HG02642 (cell line): ENCODE data around the gene STXBP5L.
"Not testable (repeated sequence)": the region's sequence is repeated elsewhere in the genome, so short reads cannot be mapped to it uniquely, and the experiment has no call there.

Source experiments
- ATAC-seq: cut with Tn5 transposase; IDR thresholded peaks from one replicate; pipeline ENCODE4 v1.9.1; 2021; ENCODE audit warnings: mild to moderate bottlenecking; ENCODE audit not compliant: unreplicated experiment, poor library complexity

STXBP5L gene

DNA sequence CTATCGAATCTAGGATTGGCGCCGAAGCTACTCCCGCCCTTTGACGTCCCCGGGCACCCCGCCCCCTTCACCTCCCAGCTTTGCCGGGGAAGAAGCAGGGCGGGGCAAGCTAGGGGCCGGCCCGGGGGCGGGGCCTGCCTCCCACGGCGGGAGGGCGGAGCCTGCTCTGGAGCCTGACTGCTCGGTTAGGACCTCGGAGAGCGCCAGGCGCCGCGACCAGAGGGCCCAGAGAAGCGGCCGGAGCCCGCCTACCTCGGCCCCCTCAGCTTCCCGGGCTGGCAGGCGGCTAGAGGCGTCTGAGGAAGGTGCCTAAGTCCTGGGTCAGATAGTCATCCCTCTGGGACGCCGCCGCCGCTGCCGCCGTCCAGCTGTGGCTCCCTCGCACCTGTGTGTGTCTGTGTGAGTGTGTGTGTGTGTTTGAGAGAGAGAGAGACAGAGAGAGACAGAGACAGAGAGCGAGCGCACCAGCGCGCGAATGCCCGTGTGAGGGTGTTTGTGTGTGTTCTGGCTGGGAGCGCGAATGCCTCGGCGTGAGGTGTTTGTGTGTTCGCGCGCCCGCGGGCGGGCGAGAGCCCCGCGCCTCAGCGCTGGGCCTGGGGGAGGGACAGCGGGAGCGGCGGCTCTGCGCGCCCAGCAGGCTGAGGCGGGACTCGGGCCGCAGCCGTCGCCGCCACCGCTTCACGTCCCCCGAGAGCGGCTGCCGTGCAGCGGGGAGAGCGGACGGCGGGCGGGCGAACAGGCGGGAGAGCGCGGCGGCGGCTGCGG, at the start of gene STXBP5L:
Gene STXBP5L, plus strand, starts transcription at position 176 of the 765 bp plus-strand sequence. CDS start 1,374 bp downstream, outside the sequence.
- peak; percentile 98 for ATAC-seq

GRCh38 chr3:120858521-120858920, 49.5 kb upstream of the STXBP5L start:
- ATAC-seq = no peak

GRCh38 chr3:120864541-120864940, 43.5 kb upstream of the STXBP5L start:
- no peak for ATAC-seq

GRCh38 chr3:120875507-120875906, 32.5 kb upstream of the STXBP5L start:
- ATAC-seq = no peak

GRCh38 chr3:120875989-120876388, 32.0 kb upstream of the STXBP5L start:
- no peak for ATAC-seq

DNA sequence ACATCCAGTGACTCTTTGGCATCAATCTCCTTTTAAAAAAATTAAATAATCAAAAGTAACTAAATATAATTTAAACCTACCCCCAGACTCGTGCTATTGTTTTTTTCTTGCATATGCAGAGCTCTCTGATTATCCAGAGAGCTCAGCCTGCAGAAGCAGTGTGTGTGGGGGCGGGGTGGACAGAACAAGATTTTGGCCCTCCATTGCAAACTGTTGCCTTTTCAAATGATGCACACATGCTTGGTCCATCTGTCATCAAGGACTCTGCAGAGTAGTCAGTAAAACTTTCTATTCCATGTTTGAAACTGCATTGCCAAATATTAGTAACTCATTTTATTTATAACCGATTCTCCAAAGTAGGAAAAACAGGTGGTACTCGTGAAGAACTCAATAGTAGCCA, 28.6 kb upstream of the STXBP5L start:
- no peak for ATAC-seq

DNA sequence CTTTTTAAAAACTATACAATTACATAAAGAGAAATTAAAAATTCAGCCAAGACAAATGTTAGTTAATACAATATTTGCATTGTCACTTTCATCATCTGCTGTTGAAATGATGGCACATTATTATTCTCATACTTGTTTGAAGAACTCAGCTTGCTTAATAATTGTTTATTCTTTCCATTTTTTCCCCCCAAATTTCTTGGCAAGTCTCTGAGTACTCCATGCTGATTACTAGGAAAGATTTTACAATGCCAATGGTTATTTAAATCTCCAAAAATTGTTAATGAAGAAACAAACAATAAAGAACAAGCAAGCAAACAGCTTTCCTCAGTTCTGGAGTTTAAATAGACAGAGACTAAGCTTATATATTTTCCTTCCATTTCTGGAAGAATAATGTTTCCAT, 15.1 kb upstream of the STXBP5L start:
- no peak for ATAC-seq

DNA sequence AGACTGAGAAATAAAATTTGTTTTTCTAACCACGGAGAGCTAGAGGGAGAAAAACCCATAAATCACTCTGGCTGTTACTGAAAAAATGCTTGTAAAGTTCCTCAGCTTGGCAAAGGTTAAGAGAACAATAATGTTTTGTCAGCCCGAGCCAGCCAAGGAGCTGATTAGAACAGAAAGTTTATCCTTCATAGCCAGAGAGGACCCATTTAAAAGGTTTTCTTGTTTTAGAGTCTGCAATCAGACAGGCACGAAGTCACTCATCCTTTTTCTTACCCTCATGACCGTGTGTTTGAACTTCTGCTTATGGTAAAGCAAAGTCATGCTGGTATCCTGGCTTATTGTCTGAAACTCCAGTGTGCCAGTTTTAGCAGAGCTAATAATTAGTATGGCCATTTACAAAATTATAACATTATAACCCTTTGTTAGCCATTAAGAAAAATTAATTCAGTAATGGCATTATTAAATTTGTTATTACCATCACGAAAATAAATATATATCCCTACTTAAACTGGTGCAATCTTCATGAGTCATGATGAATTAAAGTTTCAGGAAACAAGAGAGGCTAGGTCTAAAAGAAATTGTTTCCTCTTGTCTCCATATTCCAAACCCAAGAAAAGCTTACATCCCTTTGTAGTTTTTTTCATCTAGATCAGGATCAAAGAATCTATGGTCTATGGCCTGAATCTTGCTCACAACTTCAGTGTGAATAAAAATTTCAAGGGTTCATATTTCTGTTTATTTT, 13.5 kb upstream of the STXBP5L start:
- ATAC-seq = no peak

DNA sequence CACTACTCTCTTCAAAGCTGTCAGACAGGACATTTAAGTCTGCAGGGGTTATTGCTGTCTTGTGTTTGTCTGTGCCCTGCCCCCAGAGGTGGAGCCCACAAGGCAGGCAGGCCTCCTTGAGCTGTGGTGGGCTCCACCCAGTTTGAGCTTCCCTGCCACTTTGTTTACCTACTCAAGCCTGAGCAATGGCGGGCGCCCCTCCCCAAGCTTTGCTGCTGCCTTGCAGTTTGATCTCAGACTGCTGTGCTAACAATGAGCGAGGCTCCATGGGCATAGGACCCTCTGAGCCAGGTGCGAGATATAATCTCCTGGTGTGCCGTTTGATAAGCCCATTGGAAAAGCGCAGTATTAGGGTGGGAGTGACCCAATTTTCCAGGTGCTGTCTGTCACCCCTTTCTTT, 6.3 kb upstream of the STXBP5L start:
- not testable (repeated sequence) for ATAC-seq

DNA sequence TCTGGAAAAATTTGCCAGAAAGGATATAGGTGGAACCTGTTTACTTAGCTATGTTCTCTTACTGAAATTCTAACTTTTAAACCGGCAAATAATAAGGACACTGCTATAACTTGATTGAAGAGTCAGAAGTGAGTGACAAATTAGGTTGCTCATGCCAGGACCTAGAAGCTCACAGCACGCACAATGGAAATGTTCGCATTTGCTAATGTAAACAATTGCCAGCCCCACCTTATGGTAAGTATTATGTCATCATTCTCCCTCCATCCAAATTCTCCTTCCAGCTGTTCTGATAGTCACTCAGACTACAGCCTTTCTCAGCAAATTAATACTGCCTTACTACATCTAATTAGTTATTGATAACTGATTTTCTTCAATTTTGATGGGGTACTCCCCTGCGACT, 4.8 kb upstream of the STXBP5L start:
- ATAC-seq = no peak

DNA sequence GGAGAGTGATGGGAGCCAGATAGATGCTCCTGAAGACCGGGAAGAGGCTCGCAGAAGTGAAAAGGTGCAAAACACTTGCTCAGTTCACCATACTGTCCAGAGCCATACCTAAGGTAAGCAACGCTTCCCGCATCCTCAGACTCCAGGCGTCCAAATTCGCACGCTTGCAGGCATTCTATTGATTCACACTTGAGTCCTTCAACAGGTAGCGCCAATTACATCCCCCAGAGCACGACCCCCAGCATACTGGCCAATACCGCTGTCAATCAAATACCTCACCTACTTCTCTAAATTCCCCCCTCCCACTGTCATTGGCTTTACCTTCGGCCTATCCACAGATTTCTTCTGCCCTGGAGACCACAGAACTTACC, 361 bp upstream of the STXBP5L start:
- ATAC-seq = no peak

DNA sequence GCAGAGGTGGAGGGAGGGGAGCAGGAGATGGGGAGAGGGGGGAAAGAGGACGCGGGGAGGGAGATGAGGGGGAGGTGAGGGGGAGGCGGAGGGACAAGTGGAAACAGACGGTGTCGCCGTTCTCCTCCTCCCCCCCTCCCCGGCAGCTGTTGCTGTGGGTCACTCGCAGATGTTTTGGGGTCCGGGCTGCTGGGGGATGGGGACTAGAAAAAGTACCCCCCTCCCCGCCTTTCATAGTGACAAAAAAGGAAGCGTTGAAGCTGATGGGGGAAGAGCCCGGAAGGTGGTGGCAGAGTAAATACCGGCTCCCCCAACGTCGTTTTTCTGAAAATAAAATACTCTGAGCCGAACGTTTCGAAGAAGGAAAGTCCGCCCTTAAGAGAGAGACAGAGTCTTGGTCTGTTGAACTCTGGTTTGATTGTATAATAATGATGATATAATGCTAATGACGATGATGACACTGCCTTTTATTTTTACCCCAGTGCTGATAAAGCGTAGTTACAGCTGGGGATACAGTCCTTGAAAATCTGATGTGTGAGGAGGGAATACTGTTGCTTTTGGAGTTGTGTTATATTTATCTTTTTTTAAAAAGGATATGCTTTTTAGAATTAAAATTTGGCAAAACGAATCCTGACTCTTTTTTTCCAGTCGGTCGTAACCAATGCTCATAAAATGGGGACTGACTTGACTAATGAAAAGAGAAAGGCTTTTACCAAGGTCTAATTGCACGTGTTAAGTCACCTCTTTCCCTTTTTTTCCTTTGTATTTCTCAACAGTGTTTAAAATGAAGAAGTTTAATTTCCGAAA, 993 bp downstream of the STXBP5L start:
- no peak for ATAC-seq

DNA sequence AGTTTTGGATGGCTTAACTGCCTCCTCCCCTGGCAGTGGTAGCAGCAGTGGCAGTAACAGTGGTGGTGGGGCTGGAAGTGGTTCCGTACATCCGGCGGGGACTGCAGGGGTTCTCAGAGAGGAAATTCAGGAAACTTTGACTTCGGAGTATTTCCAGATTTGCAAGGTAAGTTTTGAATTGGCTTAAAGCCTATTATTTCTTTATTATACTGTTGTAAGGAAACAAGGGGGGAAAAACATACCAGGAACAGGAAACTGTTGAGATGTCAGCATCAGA, 1.5 kb downstream of the STXBP5L start:
- no peak for ATAC-seq

GRCh38 chr3:120926146-120926545, 18.1 kb downstream of the STXBP5L start:
- no peak for ATAC-seq

- ATAC-seq = no peak
Measured at GRCh38 chr3:120928991-120929390, 21.0 kb downstream of the STXBP5L start.

DNA sequence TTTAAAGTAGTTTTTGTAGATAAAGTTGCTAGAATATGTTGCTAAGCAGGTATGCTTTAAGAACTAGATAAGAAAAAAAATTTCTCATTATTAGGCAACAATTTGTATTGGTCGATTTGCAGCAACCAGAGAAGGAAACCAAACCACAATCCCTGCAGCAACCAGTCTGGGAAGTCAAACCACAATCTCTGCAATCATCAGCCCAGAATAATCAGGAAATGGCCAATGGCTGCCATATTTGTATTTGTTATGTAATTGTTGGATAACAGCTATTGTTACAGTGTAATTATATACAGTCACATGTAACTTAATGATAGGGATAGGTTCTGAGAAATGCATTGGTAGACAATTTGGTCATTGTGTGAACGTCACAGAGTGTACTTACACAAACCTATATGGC, 23.6 kb downstream of the STXBP5L start:
- ATAC-seq = no peak

DNA sequence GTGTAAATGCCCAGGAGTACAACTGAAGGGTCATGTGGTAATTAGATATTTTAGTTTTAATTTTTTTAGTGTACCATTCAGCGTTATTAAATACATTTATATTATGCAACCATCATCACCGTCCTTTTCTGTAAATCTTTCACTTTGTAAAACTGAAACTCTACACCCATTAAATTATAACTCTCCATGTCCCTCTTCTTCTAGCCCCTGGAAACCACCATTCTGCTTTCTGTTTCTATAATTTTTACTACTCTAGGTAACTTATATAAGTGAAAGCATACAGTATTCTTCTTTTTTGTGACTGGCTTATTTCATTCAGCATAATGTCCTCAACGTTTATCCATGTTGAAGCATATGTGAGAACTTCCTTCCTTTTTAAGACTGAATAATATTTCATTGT, 48.1 kb downstream of the STXBP5L start:
- ATAC-seq = no peak

DNA sequence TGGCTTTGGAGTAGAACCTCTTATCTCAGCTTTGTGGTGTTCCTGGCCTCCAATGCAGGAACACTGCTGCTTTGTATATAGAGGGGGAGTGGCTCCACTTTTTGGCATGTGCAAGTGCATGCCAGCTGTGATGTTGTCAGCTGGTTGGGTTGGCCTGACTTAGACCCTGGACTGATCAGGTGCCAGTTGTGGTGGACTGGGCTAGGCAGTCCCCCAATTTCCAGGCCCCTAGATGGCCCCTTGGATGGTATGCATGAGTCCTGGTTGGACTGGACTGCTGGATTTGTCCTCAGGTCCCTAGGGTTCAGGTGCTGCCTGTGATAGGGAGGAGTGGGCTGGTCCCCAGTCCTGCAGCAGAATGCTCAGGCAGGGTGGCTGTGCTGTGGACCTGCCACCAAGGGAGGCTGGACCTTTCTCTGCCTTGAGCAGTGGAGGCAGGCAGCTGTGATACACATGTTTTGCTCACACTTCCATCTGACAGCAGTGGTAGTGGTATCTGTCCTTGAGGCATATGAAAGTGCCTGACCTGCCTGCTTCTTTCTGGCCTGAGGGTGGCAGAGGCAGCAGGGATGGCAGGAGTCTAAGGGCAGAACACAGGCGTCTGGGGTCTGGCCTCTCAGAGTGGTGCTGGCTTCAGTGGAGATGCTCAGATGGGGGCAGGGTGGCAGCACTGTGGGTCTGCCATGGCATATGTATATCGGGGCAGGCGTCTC, 74.8 kb downstream of the STXBP5L start:
- ATAC-seq = no peak

DNA sequence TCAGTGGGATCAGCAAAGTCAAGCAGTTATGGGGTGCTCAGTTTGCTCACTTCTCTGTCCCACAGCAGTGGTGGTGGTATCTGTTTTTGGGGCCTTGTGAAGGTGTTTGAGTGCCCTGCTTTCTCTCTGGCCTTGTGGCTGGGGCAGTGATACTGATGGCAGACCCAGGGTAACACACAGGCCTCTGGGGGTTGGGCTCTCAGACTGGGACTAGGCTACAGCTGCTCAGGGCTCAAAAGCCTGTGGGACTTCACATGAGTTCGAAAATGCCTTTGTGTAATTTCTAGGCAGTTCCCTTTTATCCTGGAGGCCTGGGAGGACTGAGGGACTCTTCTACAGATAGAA, 75.3 kb downstream of the STXBP5L start:
- ATAC-seq = no peak

GRCh38 chr3:120983841-120984240, 75.8 kb downstream of the STXBP5L start:
- ATAC-seq = no peak

- no peak for ATAC-seq
Measured at GRCh38 chr3:120985242-120985641, 77.2 kb downstream of the STXBP5L start.
